ENCODE data around the gene CORIN.

GRCh38 chr4:47650584-47651130 lies 187.2 kb downstream of the CORIN start:
- TF ChIP-seq CTCF (IDR thresholded peaks at IDR 0.05; ENCODE audit: insufficient read depth, low read length, poor library complexity, severe bottlenecking) (no peak), EZH2phosphoT487 (conservative IDR thresholded peaks at IDR 0.05; ENCODE audit: low read length) (no peak)
